Sigmoid colon (tissue), 4 donors: Measurements from ENCODE around the gene P4HTM.

Source experiments
- CTCF ChIP-seq, 4 experiments: fragments of 450-650 bp in 3 of 4; fragments of 200-600 bp in 1 of 4; IDR thresholded peaks; one replicate each; pipeline ENCODE4 v1.5.1; 2016 to 2019; ENCODE audit warnings: antibody characterized with exemption in 4 of 4, mild to moderate bottlenecking in 3 of 4, moderate library complexity in 2 of 4
- EP300 ChIP-seq, 4 donors: sonication (generic); formaldehyde crosslinking; IDR thresholded peaks; one replicate each; pipeline ENCODE4 v1.6.1; 2017; ENCODE audit warnings: antibody characterized with exemption in 4 of 4
- POLR2A ChIP-seq, 2 donors: fragments of 450-650 bp; IDR thresholded peaks; one replicate each; pipeline ENCODE4 v1.6.1; 2016; ENCODE audit warnings: antibody characterized with exemption in 2 of 2, mild to moderate bottlenecking in 2 of 2, moderate library complexity in 2 of 2
- POLR2AphosphoS5 ChIP-seq, 4 donors: sonication (generic); formaldehyde crosslinking; IDR thresholded peaks; one replicate each; pipeline ENCODE4 v1.6.1; 2017; ENCODE audit warnings: antibody characterized with exemption in 4 of 4

- peak; percentile 44 to 75 (median 62) for TF ChIP-seq POLR2AphosphoS5 (IDR thresholded peaks at IDR 0.05)
- TF ChIP-seq CTCF (IDR thresholded peaks at IDR 0.05) = no peak
- TF ChIP-seq EP300 (IDR thresholded peaks at IDR 0.05) = no peak
- TF ChIP-seq POLR2A (IDR thresholded peaks at IDR 0.05) = peak; percentile 51 to 62
Observed at GRCh38 chr3:49017971-49018706, 28.1 kb downstream of the P4HTM start, which contains the start of gene DALRD3.
